ENCODE data around the gene FILIP1.

GRCh38 chr6:75427329-75427728 is 66.3 kb downstream of the FILIP1 start:
- no peak for TF ChIP-seq CTCF (IDR thresholded peaks at IDR 0.05)
- no peak for TF ChIP-seq EZH2phosphoT487 (IDR thresholded peaks at IDR 0.05; ENCODE audit: borderline replicate concordance, low read depth)
- no peak for TF ChIP-seq YY1 (IDR thresholded peaks at IDR 0.05; ENCODE audit: low read depth)
- no peak for TF ChIP-seq GABPA (IDR thresholded peaks at IDR 0.05; ENCODE audit: low read depth)
- TF ChIP-seq REST (IDR thresholded peaks at IDR 0.05; ENCODE audit: low read depth, low read length) = no peak
- no peak for TF ChIP-seq TCF12 (IDR thresholded peaks at IDR 0.05)
- no peak for TF ChIP-seq RAD21 (IDR thresholded peaks at IDR 0.05; ENCODE audit: low read length)
- TF ChIP-seq NFIC (IDR thresholded peaks at IDR 0.05; ENCODE audit: borderline replicate concordance) = no peak
- no peak for TF ChIP-seq CHD2 (IDR thresholded peaks at IDR 0.05; ENCODE audit: low read length, partially characterized antibody)
